MG63 (cell line): Measurements from ENCODE around the gene DENND1A. TPM values are rescaled to one million over a fixed set of nuclear protein-coding genes. Genes with fewer than 3 reads are reported as not detected.

ENCODE experiments used
- DNase-seq: peaks from one replicate; pipeline ENCODE4 v3.0.0-alpha.2; 2020
- H3K27me3 ChIP-seq: fragments of 250-450 bp; sonication (Bioruptor Pico); 2 replicates; pipeline ENCODE4 v1.5.1; 2020; ENCODE audit warnings: mild to moderate bottlenecking, moderate library complexity
- H3K36me3 ChIP-seq: fragments of 250-450 bp; sonication (Bioruptor Pico); 2 replicates; pipeline ENCODE4 v1.5.1; 2020; ENCODE audit warnings: mild to moderate bottlenecking, moderate library complexity
- H3K4me3 ChIP-seq: fragments of 250-450 bp; sonication (Bioruptor Pico); 2 replicates; pipeline ENCODE4 v1.5.1; 2020; ENCODE audit warnings: mild to moderate bottlenecking, moderate library complexity
- H3K9me3 ChIP-seq: fragments of 250-450 bp; sonication (Bioruptor Pico); 2 replicates; pipeline ENCODE4 v1.5.1; 2020; ENCODE audit warnings: mild to moderate bottlenecking, moderate library complexity
- total RNA-seq: library from RNA; depleted of rRNA; stranded (reverse); fragments of >200 nt; shearing (Covaris generic); gene quantifications from 2 replicates; pipeline ENCODE4 v1.2.3, GENCODE V29; 2014; ENCODE audit warnings: low replicate concordance

Gene DENND1A
- total RNA-seq, 1 experiment from 2014 or later = 35.3 TPM

DNA sequence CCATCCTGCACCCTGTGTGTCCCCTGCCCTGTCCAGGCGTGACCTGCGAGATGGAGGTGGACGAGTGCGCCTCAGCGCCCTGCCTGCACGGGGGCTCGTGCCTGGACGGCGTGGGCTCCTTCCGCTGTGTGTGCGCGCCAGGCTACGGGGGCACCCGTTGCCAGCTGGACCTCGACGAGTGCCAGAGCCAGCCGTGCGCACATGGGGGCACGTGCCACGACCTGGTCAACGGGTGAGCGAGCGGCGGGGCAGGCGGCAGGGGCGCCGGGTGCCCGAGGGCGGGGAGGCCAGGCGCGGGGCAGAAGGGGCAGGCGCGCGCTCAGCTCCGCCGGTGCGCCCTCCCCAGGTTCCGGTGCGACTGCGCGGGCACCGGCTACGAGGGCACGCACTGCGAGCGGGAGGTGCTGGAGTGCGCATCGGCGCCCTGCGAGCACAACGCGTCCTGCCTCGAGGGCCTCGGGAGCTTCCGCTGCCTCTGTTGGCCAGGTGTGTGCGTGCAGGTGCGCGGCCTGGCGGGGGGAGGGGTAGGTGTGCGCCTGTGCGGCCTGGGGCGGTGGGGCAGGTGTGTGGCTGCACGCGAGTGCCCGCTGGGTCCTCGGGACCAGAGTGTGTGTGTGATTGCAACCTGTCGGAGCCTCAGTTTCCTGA lies 563.9 kb downstream of the DENND1A start:
- no peaks in the 10 kb centered on the region for H3K9me3 ChIP-seq
- no peaks in the 10 kb centered on the region for H3K36me3 ChIP-seq
- no peaks in the 10 kb centered on the region for H3K27me3 ChIP-seq
- H3K4me3 ChIP-seq = no peak overlapping the region
- no peak for DNase-seq

DNA sequence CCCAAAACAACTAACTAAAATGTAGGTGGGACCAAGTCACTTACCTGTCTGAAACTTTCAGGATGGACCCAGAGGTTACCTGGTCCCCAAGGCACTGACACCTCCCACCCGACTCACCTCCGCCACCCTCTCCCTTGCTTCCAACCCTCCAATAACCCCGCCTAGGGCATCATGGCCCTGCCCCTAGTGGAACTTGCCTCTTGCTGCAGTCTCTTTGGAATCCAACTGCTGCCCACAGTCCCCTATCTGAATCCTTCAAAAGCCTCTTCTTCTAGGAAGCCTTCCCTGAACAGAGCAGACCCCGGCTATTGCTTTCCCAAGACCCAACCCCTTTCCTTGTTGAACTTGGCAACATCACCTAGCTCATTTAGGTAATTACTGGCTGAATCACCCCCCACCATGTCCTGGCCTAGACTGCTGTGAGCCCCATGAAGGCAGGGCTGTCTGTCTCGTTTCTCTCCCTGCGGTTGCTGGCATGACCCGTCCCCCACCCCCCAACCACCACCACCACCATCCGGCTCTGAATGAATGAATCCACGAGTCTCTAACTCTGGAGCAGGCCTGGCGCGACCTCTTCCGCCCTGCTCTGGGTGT lies 564.5 kb downstream of the DENND1A start:
- Histone ChIP-seq H3K4me3 (no peak overlapping the region), H3K9me3 (no peaks in the 10 kb centered on the region), H3K27me3 (no peaks in the 10 kb centered on the region), H3K36me3 (no peaks in the 10 kb centered on the region)
- no peak for DNase-seq

DNA sequence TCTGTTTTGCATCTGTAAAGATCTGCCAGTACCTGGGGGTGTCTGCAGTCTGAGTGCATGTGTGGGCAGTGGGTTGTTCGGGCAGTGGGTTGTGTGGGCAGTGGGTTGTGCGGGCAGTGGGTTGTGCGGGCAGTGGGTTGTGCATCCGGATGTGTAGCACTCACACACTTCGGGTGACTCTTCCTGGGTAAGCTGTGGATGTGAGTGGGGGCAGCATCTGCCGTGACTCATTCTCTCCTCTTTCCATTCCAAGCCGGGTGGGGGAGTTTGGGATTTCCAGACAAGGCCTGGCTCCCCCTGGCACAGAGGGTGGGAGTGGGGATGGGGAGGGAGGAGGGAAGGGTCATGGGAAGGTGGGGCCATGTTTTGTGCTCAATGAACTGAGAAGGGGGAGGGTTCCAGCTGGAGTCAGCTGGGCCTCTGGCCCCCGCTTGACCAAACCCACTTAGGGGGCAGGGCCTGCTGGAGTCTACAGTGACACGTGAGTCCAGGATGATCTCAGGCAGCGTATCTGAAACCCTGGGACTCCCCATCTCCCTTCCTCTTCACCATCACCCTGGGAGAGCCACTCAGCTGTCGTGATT lies 565.6 kb downstream of the DENND1A start:
- peak; percentile 46 for DNase-seq
- Histone ChIP-seq H3K4me3 (no peak overlapping the region), H3K36me3 (no peaks in the 10 kb centered on the region), H3K27me3 (no peaks in the 10 kb centered on the region), H3K9me3 (no peaks in the 10 kb centered on the region)

DNA sequence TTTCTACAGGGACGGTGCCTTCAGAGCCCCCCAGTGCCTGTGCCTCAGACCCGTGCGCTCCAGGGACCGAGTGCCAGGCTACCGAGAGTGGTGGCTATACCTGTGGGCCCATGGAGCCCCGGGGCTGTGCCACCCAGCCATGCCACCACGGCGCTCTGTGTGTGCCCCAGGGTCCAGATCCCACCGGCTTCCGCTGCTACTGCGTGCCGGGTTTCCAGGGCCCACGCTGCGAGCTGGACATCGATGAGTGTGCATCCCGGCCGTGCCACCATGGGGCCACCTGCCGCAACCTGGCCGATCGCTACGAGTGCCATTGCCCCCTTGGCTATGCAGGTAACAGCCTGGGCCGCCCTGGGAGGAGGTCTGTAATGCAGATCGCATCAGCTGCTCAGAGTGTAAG lies 567.1 kb downstream of the DENND1A start:
- H3K36me3 ChIP-seq = no peaks in the 10 kb centered on the region
- H3K9me3 ChIP-seq = no peaks in the 10 kb centered on the region
- DNase-seq = no peak
- no peaks in the 10 kb centered on the region for H3K27me3 ChIP-seq
- H3K4me3 ChIP-seq = no peak overlapping the region

DNA sequence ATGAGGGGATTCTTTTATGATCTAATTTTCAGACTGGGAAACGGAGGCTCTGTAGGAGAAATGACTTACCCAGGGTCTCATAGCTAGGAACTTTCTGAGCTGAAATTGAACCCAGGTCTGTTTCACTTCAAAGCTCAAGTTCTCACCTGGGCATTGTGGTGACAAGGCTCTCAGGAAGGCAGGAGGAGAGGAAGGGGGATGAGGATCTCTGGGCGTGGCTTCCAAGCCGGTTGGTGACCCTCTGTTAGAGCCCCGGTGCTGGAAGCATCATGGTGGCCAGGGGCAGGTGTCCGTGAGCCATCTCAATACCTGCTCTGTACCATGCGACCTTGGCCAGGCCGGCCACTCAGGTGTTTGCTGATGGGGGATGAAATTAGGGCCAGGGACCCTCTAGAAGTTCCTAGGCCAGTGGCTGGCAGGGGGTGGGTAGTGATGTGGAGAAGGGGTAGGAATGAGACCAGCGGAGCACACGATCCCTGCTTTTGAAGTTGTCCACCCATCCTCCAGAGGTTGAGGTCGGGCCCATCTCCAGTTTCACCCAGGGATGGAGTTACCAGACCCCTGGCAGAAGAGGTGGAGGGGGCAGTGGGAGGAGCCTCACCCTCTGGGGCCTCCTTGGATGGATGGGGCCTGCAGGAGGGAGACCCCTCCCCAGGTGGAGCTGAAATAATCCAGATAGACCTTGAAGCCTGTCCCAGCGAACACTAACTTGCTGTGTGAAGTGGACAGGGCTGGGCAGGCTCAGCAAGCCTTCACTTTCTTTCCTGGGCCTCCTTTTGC lies 568.0 kb downstream of the DENND1A start:
- no peak for DNase-seq
- no peaks in the 10 kb centered on the region for H3K27me3 ChIP-seq
- no peaks in the 10 kb centered on the region for H3K9me3 ChIP-seq
- no peaks in the 10 kb centered on the region for H3K36me3 ChIP-seq
- H3K4me3 ChIP-seq = no peak overlapping the region

DNA sequence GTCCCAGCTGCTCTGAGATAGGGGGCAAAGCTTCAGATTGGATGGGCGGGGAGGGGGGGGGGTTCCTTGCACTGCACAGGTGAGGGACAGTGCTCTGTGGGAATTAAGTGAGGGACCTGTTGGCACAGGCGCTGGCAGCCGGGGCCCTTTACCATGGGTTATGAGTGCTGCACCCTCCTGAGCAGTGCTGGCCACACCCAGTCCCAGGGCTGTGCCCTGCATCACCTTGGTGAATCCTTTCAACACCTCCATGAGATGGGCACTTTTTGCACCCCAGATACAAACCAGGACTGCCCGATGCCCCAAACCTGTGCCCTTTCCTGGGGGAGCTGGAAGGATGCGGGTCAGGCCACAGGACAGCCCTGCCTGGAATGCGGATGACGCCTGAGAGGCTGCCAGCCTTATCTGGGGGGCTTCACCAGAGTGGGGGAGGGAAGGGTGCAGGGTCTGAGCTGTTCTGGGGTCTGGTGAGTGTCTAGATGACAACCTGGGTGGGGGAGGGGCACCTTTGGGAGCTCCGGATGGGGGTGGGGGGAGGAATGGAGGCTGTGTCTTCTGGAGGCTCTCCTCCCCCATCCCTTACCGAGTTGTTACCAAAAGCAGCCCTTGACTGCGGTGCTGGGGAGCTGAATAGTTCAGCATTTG lies 568.7 kb downstream of the DENND1A start:
- Histone ChIP-seq H3K36me3 (no peaks in the 10 kb centered on the region), H3K27me3 (no peaks in the 10 kb centered on the region), H3K4me3 (no peak overlapping the region), H3K9me3 (no peaks in the 10 kb centered on the region)
- no peak for DNase-seq

DNA sequence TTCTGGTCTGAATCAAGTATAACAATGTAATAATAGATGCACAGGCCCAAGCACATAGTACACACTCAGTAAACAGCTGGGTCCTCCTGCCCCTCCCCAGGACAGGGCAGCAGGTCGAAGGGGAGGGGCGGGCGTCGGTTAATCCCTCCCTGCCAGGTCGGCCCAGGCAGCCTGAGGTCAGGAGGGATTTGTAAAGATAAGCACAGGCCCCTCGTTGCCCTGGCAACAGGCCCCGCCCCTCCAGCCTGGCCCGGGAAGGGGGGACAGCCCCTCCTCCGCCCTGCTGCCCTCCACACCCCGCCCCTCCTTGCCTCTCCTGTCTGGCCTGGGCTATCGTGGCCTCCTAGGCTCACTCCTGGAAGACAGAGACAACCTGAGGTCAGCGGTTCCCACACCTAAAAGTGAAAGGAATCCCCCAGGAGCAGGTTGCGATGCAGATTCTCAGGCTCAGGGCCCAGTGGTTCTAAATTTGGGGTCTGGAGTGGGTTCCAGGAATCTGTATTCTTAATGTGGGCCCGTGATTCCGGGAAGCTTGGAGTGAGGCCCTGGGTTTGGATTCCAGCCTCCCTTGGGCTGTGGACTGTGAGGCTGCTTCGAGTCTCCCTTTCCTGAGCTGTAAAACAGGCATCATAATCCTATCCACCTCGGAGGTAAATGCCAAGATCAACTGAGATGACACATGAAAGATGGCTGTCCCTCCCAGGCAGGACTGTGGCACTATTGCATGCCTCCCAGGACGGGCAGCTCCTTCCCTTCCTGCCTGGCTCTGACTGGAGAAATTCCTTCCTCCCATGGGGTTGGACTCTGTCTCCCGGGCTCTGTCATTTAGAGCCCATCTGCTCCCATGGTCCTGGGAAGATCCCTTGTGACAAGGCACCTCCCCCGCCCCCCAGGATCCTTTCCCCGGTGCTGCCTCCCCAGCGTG lies 569.5 kb downstream of the DENND1A start:
- H3K36me3 ChIP-seq = no peaks in the 10 kb centered on the region

DNA sequence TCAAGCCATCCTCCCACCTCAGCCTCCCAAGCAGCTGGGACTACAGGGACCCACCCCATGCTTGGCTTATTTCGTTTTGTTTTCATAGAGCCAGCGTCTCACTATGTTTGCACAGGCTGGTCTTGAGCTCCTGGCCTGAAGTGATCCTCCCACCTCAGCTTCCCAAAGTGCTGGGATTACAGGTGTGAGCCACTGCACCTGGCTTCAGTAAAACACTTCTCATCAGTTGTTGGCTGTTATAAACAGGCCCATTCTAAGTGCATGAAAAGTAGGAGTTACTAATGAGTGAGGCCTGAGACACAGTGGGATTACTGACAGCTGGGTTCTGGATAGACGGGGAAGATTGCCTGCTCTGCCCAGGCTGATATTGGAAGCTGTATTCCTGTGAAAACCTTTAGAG lies 570.4 kb downstream of the DENND1A start:
- no peak for DNase-seq
- H3K36me3 ChIP-seq = no peaks in the 10 kb centered on the region
- no peak overlapping the region for H3K4me3 ChIP-seq
- H3K27me3 ChIP-seq = no peaks in the 10 kb centered on the region
- H3K9me3 ChIP-seq = no peaks in the 10 kb centered on the region

More for the DNA sequence above, 569.5 kb downstream of the DENND1A start:
- no peaks in the 10 kb centered on the region for H3K9me3 ChIP-seq
- H3K4me3 ChIP-seq = no peak overlapping the region
- no peak for DNase-seq
- H3K27me3 ChIP-seq = no peaks in the 10 kb centered on the region

DNA sequence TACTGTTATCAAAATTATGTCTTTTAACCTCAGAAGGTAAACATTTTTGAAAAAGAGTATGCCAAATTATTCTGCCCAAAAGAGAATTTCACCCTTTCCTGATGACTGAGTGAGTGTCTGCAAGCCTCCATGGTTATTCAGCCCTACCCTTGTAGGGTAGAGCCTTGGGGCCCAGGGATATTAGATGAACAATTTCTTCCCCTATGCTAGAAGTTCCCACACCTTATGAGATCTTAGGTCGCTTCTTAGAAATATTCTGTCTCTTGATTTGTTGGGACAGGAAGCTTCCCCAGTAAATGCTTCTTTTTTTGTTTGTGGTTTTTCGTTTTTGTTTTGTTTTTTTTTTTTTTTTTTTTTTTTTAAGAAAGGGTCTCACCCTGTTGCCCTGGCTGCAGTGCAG lies 570.8 kb downstream of the DENND1A start:
- H3K4me3 ChIP-seq = no peak overlapping the region

DNA sequence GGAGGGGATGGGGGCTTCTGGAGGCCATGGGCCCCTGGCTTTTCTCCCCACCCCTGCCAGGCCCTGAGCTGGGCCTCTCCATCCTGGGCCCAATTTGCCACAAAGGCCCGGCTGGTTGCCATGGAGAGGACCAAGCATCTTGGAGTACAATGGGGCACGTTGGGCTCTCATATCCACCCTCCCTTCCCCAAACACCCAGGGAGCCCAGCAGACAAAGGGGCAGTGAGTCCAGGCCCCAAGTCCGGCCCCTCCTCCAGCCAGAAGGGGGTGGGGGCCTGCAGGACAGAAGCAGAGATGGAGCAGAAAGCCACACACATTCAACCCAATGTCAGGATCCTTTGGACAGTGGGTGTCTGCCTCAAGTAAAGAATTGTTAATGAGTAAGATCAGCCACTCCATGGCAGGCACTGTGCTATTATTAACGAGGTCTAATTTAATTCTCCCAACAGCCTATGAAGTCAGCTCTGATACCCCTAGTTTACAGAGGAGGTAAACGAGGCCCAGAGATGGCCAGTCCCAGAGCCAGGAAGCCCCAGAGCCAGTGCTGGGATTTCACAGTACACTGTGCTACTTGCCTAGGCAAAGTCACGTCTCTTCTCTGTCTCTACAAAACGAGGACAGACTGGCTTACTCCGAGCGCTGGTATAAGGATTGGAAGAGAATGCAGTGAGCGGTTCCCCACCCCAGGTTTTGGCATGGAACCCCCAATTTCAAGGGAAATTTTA lies 571.6 kb downstream of the DENND1A start:
- no peaks in the 10 kb centered on the region for H3K27me3 ChIP-seq
- no peak for DNase-seq
- H3K4me3 ChIP-seq = no peak overlapping the region
- no peaks in the 10 kb centered on the region for H3K9me3 ChIP-seq
- no peaks in the 10 kb centered on the region for H3K36me3 ChIP-seq

More for the DNA sequence above, 570.8 kb downstream of the DENND1A start:
- Histone ChIP-seq H3K27me3 (no peaks in the 10 kb centered on the region), H3K9me3 (no peaks in the 10 kb centered on the region), H3K36me3 (no peaks in the 10 kb centered on the region)
- DNase-seq = no peak

DNA sequence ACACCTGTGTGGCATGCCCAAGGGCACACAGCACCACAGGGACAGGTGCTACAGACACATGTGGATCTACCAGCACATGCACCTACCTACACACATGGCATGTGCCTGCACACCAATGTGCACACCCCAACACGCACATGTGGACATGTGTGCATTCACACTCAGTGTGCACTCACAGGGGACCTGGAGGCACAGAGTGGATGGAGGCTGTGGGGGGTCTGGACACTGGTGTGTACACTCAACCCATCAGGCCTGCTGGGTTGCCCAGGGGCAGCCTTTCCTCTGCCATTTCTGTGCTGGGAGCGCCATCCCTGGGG lies 572.2 kb downstream of the DENND1A start:
- no peaks in the 10 kb centered on the region for H3K36me3 ChIP-seq
- no peak for DNase-seq

DNA sequence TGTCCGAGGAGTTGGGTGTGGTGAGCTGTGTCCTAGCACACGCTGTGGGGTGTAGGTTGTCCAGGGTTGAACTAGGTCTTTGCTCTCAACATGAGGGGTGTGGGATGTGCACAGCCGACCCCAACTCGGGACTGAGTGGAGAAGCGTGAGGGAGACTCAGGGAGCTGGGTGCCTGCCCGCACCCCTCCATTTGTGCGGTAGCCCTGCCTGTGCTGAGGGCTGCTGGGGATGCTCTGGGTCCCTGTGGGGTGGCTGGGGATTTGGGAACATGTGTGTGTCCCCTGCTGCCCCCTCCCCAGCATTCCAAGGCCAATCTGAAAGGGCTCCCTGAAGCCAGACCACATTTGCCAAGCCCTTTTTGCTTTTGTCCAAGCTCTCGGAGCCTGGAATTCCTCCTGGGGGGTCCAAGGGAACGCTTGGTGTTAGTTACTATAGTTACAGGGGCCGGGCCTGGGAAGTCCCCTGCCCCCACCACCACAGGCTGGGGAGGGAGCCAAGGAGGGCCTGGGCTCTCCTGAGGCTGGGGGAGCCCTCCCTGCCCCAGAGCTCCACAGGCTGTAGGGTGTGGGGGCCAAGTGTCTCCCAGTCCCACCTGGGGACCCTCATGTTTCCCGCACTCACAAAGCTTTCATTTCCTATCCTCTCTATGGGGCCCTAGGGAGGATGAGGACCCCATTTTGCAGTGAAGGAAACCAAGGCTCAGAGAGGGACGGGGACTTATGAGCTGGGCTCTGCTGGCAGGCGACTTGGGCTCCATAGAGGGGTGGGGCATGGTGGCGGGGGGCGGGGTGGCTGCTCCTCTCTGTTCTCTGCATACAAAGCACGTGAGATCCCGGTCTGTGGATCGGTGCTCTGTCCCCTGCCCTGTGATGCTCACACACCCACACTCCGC lies 572.8 kb downstream of the DENND1A start:
- DNase-seq = no peak
- no peaks in the 10 kb centered on the region for H3K27me3 ChIP-seq
- H3K9me3 ChIP-seq = no peaks in the 10 kb centered on the region
- H3K36me3 ChIP-seq = no peaks in the 10 kb centered on the region
- no peak overlapping the region for H3K4me3 ChIP-seq

More for the DNA sequence above, 572.2 kb downstream of the DENND1A start:
- Histone ChIP-seq H3K4me3 (no peak overlapping the region), H3K27me3 (no peaks in the 10 kb centered on the region), H3K9me3 (no peaks in the 10 kb centered on the region)

DNA sequence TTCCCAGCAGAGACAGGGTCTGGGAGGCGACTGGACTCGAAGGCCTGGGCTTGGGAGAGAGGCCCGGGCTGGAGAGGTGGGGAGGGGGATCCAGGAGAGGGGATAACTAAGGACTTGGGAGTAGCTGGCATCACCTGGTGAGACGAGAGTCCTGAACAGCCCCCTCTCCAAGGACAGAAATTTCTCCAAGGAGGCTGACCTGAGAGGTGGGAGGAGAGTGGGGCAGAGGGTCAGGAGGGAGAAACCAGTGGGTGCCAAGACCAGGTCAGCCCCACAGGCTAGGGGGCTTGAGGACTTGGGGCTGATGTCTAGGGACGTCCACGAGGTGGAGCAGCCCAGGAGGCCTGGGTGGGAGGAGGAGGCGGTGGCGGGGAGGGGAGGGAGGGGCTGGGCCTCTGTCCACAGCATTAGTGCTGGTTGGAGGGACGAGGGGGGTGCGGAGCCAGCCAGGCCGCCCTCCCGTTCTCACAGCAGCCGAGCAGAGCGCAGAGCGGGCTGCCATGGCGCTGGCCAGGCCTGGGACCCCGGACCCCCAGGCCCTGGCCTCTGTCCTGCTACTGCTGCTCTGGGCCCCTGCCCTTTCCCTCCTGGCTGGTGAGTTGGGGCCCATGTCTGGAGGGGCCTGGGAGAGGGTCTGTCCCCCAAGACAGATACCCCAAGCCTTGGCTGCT lies 574.0 kb downstream of the DENND1A start, which contains the start of gene CRB2:
Gene CRB2 (plus strand): TSS at position 437 of the 671 bp plus-strand sequence. CDS start 64 bp downstream, at position 501.
- no peaks in the 10 kb centered on the region for H3K27me3 ChIP-seq
- H3K9me3 ChIP-seq = no peaks in the 10 kb centered on the region
- H3K36me3 ChIP-seq = no peaks in the 10 kb centered on the region
- no peak for DNase-seq
- H3K4me3 ChIP-seq = no peak within 1 kb of the TSS

DNA sequence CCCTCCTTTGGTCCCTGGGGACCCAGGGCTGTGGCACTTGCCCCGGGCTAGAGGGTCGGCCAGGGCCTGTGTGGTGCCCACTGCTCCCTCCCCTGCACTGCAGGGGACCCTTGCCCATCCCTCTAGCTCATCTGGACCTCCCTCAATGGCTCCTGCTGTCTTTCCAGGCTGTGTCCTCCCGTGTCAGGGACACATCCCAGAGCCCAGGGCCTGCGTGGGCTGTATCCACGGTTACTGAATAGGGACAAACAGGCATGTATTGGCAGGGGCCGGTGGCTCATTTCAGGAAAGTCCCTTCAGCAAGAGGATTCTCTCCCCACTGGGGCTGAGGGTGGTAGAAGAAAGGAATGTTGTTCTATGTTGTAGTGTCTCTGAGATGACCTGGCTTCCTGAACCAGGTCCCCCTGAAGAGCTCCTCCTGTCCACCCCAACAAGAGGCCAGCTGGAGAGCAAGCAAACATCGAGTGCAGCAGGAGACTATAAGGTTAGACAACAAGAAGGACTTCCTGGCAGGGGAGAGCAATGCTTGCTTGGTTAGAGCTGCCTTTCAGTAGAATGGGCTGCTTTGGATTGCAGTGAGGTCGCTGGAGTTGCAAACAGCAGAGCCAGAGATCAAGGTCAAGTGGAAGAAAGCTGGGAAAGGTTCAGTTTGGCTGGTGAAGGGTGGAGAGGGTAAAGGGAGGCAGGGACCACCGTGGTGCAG lies 575.0 kb downstream of the DENND1A start:
- no peak for DNase-seq
- H3K9me3 ChIP-seq = no peaks in the 10 kb centered on the region
- H3K27me3 ChIP-seq = no peaks in the 10 kb centered on the region
- H3K4me3 ChIP-seq = no peak overlapping the region
- H3K36me3 ChIP-seq = no peaks in the 10 kb centered on the region
